Renal cortex interstitium (tissue), 11 donors: Measurements from ENCODE around the gene BPIFB1. TPM values are rescaled to one million over a fixed set of nuclear protein-coding genes. Genes with fewer than 3 reads are reported as not detected.

Experiments used
- DNase-seq, 11 donors: peaks; one replicate each; pipeline ENCODE4 v3.0.0-alpha.2; 2013; ENCODE audit warnings: low read depth in 9 of 11, low spot score in 4 of 11; ENCODE audit errors: extremely low read depth in 1 of 11
- polyA plus RNA-seq, 3 donors: library from polyadenylated mRNA; unstranded; fragments of 120-200 nt; gene quantifications; one replicate each; pipeline ENCODE4 v1.2.1, GENCODE V29; 2013; ENCODE audit not compliant: insufficient read length in 3 of 3

BPIFB1 gene
- polyA plus RNA-seq, 3 donors: 0.14 TPM; not detected in 2

DNA sequence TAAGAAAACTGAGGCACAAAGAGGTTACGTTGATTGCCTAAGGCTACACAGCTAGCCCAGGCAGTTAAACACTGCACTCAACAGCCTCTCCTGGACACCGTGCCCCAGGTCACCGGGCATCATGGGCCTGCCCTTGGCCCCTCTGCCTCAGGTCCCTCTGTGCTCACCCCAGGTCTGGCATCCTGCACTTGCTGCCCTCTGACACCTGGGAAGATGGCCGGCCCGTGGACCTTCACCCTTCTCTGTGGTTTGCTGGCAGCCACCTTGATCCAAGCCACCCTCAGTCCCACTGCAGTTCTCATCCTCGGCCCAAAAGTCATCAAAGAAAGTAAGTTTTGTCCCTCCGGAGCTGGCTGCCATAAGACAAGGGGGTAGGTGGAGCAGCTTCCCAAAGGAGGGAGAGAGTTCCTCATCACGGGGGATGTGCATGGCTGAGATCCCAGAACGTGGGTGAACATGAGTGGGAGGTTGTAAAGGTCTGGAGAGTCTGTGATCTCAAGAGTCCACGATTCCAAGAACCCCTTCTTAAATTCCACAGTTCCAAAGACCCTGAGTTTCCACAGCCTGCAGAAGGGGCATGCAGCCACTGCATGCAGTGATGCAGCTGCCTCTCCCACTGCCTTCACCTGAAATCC, 3.0 kb downstream of the BPIFB1 start:
- DNase-seq: no peak

DNA sequence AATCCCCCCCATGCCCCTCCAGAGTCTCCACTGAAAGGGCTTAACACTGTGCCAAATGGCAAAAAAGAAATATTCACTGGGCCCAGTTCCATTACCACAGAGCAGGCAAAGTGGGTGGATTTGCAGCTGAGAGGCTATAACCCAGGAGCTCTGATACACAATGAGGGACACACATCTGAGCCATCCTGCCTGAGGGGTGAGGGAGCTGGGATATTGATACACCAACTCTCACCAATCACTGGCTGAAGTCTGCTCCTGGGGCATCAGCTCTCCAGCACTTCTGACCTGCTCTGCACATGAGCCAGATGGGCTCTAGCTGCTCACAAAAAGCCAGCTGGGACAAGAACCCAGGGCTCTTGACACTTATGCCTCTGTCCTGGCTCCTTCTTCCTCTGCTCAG, 4.9 kb downstream of the BPIFB1 start:
- DNase-seq: no peak

DNA sequence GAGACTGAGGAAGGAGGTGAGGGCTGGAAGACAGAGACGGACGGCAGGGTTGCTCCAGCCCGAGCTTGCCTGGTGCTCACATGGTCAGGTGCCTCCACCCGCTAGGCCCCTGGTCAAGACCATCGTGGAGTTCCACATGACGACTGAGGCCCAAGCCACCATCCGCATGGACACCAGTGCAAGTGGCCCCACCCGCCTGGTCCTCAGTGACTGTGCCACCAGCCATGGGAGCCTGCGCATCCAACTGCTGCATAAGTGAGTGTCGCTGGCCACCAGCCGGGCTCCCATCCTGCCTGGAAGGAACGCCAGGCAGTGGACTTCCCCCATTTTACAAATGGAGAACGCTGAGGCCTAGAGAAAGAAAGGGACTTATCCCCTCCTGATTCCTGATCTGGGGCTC, 7.8 kb downstream of the BPIFB1 start:
- no peak for DNase-seq

DNA sequence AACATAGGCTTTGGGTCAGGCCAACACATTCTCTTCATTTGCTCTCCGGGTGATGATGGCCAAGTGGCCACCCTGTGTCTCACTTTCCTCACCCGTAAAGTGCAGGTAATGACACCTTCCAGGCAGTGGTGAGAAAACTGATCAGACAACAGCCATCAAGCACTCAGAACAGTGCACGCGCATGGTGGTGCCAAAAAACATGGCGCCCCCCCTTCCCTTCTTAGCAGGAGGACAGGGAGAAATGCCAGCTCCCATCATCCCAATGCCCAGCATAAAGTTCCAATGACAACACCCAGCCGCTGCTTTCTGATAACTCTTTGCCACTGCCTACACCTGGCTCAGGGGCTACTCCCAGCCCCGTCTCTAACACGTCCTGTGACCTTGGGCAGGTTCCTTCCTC, 8.4 kb downstream of the BPIFB1 start:
- DNase-seq: no peak

DNA sequence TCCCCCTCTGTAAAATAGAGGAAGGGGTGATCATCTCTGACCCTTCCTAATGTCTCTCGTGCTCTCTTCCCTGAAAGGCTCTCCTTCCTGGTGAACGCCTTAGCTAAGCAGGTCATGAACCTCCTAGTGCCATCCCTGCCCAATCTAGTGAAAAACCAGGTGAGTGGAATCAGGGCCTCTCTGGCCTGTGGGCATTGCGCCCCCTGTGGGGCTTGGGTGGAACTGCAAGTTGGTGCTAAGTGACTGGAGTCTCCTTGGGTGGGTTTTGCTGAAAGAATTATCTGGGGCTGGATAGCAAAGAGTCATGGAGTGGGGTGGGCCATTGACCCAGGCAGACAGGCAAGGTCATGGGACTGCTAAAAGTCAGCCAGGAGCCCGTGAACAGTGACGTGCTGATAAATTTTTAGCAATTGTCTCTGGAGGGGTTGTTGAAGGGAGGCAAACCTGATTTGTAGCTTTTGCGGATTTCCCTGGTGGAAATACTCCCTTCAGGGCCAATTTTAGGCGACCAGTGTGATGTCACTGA, 8.9 kb downstream of the BPIFB1 start:
- peak in 4 of 11 donors; percentile 16 to 29 (median 20) for DNase-seq

DNA sequence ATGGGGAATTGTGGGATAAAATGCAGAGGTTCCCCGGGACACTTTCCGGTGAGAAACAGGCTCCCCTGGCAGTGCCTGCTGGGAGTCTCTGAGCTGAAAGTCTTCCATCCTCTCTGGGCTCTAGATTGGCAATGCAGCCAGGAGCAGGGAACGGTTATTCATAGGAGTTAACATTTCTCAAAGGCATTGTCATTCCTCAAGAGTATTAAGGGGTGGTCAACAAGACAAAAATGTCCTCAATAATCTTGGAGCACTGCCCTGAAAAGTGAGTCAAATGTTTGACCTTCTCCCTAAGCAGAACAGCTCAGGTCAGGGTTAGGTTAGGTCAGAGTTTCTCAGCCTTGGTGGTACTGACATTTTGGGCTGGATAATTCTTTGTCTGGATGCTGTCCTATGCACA, 13.2 kb downstream of the BPIFB1 start:
- no peak for DNase-seq

DNA sequence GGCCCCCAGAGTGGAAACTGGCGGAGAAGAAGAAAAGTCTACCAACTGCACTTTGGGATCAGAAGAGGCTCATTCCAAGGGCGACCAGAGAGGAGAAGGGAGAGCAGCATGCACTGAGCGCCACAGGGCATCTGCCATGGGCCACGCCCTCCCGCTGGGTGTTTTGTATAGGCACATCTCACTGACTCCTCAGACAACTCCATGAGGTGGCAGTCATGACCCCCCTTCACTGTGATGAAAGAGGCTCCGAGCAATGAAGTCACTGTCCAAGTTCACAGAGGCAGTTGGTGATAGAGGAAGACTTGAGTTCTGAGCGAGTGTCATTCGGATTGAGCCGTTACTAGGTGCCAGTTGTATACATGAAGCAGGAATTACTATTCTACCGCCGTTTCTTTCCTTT, 15.4 kb downstream of the BPIFB1 start:
- DNase-seq: no peak

DNA sequence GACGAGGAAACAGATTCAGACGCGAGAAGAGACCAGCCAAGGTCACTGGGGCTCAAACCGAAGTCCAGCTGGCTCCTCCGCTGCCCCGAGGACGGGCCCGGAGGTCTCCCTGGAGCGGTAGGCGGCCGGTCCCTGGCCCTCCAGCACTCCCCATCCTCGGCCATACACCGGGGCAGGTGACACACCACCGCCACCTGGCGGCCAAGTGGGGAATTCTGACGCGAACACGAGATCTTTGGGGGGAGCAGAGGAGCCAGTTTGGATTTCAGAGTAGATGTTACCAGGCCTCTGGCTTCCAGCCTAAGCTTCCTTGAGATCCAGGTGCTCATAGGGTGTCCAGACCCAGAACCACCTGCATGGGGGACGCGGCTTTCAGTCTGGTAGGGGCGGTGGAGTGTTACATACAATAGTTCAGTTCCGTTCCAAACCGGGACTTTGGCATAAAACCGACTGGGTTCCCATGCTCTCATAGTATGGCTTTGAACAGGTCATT, 16.1 kb downstream of the BPIFB1 start:
- peak in 9 of 11 donors; percentile 19 to 46 (median 24) for DNase-seq

DNA sequence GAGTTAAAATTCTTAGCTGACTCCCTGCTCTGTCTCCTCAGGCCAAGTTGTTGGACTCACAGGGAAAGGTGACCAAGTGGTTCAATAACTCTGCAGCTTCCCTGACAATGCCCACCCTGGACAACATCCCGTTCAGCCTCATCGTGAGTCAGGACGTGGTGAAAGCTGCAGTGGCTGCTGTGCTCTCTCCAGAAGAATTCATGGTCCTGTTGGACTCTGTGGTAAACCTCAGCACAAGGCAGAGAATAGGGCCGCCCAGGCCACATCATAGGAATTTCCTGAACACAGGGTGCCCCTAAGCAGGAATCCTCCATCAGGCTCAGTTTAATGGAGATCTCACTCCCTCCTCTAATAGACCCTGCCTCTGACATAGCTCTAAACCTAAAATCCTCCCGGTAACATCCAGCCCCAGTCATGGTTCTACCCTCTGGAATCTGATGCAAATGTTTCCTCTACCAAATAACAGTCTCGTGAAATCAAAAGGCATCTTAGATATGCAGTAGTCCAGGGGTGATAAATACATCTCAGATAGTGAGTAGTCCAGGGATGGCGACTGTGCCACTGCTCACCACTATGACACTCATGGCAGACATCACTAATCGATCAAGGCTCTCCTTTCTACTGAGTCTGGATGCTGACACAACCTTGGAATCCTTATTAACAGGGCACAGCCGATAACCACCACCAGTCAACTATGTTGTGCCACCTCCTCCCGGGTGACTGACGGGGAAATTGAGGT, 18.3 kb downstream of the BPIFB1 start:
- DNase-seq: no peak

DNA sequence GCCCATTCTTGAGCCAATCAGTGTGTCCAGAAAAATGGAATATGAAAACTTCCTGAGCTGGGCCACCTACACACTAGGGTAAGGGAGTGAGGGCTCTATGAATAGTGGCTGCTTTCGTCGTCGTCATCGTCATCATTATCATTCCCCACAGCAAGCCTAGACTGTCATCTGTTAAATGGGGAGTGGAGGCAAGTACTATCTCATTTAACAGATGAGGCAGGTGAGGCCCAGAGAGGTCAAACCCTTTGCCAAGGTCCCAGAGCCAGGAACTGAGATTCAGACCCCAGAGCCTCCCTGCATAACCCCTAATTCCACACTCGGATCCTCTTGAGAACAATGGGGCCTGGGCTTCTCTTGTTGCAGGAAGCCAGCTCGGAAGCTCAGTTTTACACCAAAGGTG, 20.6 kb downstream of the BPIFB1 start:
- no peak for DNase-seq

DNA sequence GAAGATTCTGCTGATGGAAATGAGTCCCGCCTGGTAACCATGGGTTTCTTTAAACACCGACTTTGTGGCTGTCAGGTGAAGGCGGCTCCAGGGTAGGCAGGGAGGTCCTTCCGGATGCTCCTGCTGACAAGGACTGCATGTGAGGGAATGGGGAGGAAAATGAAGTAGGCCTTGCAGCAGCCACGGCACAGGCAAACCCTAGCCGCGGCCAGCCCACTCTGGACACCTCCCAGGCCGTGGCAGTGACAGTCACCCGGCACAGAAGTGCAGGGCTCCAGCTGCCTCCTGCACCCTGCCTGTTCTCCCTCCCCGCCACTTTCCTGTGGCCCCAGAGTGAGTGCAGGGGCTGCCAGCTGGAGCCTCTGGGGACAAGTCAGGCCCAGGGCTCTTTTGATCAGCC, 21.0 kb downstream of the BPIFB1 start:
- no peak for DNase-seq

DNA sequence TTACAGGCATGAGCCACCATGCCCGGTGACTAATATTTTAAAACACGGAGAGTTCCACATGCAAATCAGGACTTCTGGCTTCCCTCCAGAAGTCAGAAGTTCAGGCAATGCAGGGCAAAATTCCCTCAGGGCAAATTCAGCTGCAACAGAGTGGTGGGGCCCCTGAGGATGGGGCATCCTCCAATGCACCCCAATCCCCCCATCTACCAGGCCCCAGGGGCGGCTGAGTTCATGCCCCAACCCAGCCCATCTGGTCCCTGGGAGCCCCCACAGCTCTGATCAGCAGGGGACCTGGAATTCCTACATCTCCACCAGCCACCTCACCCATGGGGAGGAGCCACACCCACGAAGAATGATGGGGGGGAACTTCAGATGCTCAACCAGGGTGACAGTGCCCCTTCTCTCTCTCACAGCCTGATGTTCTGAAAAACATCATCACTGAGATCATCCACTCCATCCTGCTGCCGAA, 22.6 kb downstream of the BPIFB1 start:
- DNase-seq: no peak

DNA sequence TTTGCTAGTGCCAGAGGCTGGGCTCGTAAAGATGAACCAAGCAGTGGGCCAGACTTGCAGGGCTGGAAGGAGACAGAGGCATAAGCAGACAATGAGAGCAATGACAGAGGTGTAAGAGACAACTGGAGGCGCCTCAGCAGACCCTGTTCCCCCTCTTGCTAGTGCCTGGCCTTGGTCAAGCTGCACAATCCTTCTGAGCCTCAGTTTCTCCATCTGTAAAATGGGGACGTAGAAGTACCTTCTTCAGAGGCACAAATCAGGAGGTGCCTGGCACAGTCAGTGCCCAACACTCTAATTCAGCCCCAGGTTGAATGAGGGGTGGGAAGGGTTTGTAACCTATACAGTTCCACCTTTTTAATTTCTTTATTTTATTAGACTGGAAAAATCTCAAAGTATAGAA, 23.2 kb downstream of the BPIFB1 start:
- DNase-seq: no peak

DNA sequence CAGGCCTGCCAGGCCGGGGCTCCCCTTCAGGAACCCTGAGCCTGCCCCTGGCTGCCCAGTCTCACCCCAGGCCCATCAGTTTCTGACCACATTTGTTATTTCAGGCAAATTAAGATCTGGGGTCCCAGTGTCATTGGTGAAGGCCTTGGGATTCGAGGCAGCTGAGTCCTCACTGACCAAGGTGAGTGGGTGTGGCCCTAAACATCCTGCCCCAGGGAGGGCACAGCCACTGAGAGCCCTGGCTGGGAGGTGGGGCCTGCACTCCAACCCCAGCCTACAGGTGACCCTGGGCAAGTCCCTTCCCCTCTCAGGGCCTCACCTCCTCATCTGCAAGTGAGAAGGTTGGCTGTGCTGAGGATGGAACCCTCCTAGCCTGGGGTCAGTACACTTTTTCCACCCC, 23.8 kb downstream of the BPIFB1 start:
- DNase-seq: no peak

DNA sequence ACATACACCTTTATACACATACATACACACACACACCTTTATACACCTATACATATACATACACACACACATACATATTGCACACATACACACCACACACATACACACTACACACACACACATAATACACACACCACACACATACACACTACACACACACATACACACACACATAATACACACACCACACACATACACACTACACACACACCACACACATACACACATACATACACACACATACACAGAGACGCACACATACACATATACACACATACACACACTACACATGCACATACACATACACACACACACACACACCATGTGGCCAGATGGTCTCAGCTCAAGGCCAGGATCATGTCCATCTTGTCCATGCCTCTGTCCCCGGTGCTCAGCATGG, 25.7 kb downstream of the BPIFB1 start:
- DNase-seq: no peak

DNA sequence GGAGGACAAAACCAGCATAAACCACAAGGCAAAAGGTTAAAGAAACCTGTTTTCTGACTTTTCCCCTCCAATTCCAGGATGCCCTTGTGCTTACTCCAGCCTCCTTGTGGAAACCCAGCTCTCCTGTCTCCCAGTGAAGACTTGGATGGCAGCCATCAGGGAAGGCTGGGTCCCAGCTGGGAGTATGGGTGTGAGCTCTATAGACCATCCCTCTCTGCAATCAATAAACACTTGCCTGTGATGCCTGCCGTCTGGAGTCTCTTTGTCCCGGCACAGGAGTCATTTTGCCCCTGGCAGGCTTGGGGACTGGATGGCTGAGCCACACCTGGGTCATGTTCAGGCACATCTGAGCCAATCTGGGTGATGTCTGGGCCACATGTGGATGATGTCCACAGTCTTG, 26.6 kb downstream of the BPIFB1 start:
- no peak for DNase-seq

DNA sequence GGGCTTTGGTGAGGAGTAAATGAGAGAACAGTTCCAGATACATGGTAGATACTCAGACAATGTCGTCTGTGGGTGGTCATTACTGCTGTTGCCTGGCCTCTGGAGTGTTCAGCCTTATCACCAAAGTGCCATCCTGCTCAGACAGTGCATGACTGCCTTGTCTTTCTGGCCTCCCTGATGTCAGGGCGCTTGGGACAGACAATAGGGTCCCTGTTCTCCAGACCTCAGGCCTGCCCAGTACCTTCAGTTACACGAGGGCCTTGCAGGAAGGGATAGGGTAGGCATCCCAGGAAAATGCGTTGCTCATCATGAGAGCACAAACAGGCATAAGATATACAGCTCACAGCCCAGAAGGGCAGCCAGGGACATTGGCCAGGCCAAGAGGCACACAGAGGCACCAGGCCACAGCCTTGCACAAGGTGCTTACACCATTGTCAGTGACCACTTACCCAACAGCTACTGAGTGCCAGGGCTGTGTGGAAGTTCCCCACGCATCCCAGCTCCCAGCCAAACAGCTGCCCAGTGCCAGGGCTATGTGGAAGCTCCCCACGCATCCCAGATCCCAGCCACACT, 27.4 kb downstream of the BPIFB1 start:
- no peak for DNase-seq

DNA sequence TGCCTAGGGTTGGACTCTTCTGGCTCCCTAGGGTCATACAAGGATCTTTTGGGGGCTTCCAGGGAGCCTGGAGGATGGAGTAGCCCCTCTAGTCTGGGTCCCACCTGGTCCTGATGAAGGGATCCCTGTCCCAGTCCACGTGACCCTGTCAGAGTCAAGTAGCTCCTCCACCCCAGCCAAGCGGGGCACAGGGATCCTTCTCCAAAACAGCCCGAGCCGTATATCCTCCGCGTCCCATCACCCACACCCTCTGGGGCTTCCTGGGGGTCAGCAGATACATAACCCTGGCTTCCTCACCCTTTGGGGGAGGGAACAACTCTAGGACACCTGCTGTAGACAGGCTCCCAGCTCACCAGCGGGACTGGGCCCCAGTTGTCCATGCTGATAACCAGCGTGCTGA, 28.0 kb downstream of the BPIFB1 start:
- no peak for DNase-seq

DNA sequence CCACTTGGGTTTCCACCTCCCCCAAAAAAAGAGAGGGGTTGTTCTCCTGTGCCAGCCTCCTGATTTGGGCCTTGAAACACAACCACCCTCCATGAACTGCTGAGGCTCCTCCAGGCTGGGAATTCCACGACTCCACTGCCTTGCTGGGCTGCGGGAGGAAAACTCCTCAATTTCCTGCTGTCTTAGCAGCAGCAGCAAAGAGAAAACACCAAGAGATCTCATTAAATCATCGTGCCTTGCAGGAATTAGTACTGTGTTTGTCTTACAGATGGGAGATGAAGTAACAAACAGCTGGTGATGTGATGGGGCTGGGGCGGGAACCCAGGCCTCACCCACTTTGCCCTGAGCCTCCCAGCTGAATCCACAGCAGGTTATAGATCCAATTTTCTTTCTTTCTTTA, 29.0 kb downstream of the BPIFB1 start:
- DNase-seq: no peak

DNA sequence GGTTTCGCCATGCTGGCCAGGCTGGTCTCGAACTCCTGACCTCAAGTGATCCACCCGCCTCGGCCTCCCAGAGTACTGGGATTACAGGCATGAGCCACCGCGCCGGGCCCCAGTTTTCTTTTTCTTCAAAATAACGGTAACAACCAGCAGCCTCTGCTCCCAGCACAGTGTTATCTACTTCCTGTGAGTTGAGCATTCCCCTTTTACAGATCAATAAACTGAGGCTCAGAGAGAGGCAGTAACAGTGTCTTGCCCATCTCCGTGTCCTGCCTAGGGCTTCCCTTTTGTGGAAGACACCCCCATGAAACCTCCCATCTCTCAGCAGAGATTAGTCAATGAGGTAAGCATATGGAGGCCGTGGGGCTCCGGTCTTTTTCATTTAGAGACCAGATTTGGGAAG, 29.6 kb downstream of the BPIFB1 start:
- DNase-seq: no peak
